HEK293T (cell line): ENCODE measurements around the gene MPHOSPH10.
A peak's percentile ranks its signal among the peaks of the same experiment; 100 is the strongest.
"Not testable (repeated sequence)": the region's sequence is repeated elsewhere in the genome, so short reads cannot be mapped to it uniquely, and the experiment has no call there.

Source experiments
- CTCF ChIA-PET: fragments of 350-600 bp; formaldehyde crosslinking; extraction: SDS; loops from one replicate; lab custom pipeline; 2021; ENCODE audit warnings: antibody characterized with exemption, inconsistent platforms; lab: Yijun Ruan, JAX
- POLR2A ChIA-PET: fragments of 350-600 bp; formaldehyde crosslinking; extraction: SDS; loops from one replicate; lab custom pipeline; 2020; ENCODE audit warnings: antibody characterized with exemption, inconsistent platforms; lab: Yijun Ruan, JAX
- DNase-seq: peaks from one replicate; pipeline ENCODE4 v3.0.0; 2012; ENCODE audit warnings: mixed read lengths; ENCODE audit errors: extremely low spot score
- ARNT ChIP-seq: fragments of 450-650 bp; IDR thresholded peaks from 2 replicates; pipeline ENCODE4 v1.6.1; 2017; ENCODE audit warnings: mild to moderate bottlenecking
- BHLHE40 ChIP-seq: fragments of 450-650 bp; IDR thresholded peaks from 2 replicates; pipeline ENCODE4 v1.6.1; 2016; ENCODE audit warnings: mild to moderate bottlenecking, moderate library complexity, borderline replicate concordance
- CTBP1 ChIP-seq: fragments of 450-650 bp; IDR thresholded peaks from 2 replicates; pipeline ENCODE4 v1.6.1; 2016; ENCODE audit warnings: borderline replicate concordance
- ELF4 ChIP-seq: fragments of 450-650 bp; IDR thresholded peaks from 2 replicates; pipeline ENCODE4 v1.6.1; 2017; ENCODE audit warnings: antibody characterized with exemption
- FOXA1 ChIP-seq: fragments of 450-650 bp; IDR thresholded peaks from 2 replicates; pipeline ENCODE4 v1.6.1; 2016; ENCODE audit warnings: mild to moderate bottlenecking
- HDGF ChIP-seq: fragments of 450-650 bp; IDR thresholded peaks from 2 replicates; pipeline ENCODE4 v1.6.1; 2017; ENCODE audit warnings: antibody characterized with exemption, borderline replicate concordance
- L3MBTL2 ChIP-seq: fragments of 450-650 bp; conservative IDR thresholded peaks from 2 replicates; pipeline ENCODE4 v1.6.1; 2016; ENCODE audit warnings: mild to moderate bottlenecking
- NFRKB ChIP-seq: fragments of 450-650 bp; IDR thresholded peaks from 2 replicates; pipeline ENCODE4 v1.6.1; 2016; ENCODE audit warnings: mild to moderate bottlenecking, moderate library complexity
- ZNF384 ChIP-seq: fragments of 450-650 bp; IDR thresholded peaks from 2 replicates; pipeline ENCODE4 v1.6.1; 2016
- TF ChIP-seq, protein P1 (sequence below): fragments of 450-650 bp; IDR thresholded peaks from 2 replicates; pipeline ENCODE4 v1.6.1; 2016

MPHOSPH10 gene, protein sequence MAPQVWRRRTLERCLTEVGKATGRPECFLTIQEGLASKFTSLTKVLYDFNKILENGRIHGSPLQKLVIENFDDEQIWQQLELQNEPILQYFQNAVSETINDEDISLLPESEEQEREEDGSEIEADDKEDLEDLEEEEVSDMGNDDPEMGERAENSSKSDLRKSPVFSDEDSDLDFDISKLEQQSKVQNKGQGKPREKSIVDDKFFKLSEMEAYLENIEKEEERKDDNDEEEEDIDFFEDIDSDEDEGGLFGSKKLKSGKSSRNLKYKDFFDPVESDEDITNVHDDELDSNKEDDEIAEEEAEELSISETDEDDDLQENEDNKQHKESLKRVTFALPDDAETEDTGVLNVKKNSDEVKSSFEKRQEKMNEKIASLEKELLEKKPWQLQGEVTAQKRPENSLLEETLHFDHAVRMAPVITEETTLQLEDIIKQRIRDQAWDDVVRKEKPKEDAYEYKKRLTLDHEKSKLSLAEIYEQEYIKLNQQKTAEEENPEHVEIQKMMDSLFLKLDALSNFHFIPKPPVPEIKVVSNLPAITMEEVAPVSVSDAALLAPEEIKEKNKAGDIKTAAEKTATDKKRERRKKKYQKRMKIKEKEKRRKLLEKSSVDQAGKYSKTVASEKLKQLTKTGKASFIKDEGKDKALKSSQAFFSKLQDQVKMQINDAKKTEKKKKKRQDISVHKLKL

DNA sequence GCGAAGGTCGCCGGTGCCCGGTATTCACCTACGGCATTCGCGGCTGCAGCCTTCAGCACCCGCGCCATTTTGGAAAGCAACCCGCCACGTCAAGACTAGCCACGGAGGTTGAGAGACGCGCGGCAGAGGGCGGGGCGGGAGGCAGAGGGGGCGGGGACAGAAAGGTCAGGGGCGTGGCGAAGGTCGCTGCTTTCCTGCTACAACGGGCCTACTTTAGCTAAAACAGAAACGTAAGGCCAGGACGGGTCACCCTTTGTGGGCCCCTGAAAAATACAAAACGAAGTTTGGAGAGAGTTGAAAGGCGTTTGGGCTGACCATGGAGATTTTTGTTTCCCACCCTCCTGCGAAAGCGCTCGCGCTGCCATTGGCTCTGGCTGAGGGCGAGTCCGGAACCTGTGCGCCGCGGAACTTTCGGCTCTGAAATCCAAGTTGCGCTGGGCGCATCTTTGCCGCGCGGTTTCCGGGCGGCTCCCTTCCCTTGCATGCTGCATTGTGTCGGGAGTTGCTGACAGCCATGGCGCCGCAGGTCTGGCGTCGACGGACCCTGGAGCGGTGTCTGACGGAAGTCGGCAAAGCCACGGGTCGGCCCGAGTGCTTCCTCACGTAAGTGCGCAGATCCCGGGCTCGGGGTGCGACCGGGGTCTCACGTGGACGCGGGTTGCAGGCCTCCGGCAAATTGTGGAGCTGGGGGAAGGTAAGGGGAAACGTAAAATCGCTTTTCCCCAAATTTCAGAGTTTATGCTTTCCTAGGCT, at the start of gene MPHOSPH10, which contains the start of gene MCEE:
Gene MPHOSPH10 (plus strand): TSS at position 483 of the 753 bp plus-strand sequence. CDS start 32 bp downstream, at position 515.
Gene MCEE (minus strand): TSS at position 78 of the 753 bp plus-strand sequence. CDS start 10 bp downstream, at position 68.
- ChIA-PET CTCF (interaction anchor here (1.0 to 1.1 kb wide), 2 partner anchors 26 to 29 kb away, joined by 3 to 5 read pairs; no protein-coding TSS in a partner anchor), POLR2A (interaction anchor here (0.6 to 2.2 kb wide), 8 partner anchors 14 to 129 kb away, joined by 3 to 17 read pairs (median 4); partner anchors contain the start of gene NAGK)
- peak; percentile 88 for DNase-seq
- no peak for TF ChIP-seq BHLHE40
- TF ChIP-seq HDGF: no peak
- TF ChIP-seq ZNF384: no peak
- peak; percentile 84 for TF ChIP-seq NFRKB
- TF ChIP-seq ELF4: peak; percentile 39; the same call in 1 of the 2 replicates
- peak; percentile 94 for TF ChIP-seq L3MBTL2
- TF ChIP-seq ARNT: no peak
- no peak for TF ChIP-seq FOXA1
- TF ChIP-seq CTBP1: peak; percentile 88
- TF ChIP-seq, protein P1, sequence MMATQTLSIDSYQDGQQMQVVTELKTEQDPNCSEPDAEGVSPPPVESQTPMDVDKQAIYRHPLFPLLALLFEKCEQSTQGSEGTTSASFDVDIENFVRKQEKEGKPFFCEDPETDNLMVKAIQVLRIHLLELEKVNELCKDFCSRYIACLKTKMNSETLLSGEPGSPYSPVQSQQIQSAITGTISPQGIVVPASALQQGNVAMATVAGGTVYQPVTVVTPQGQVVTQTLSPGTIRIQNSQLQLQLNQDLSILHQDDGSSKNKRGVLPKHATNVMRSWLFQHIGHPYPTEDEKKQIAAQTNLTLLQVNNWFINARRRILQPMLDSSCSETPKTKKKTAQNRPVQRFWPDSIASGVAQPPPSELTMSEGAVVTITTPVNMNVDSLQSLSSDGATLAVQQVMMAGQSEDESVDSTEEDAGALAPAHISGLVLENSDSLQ: peak; percentile 47; the same call in 1 of the 2 replicates

DNA sequence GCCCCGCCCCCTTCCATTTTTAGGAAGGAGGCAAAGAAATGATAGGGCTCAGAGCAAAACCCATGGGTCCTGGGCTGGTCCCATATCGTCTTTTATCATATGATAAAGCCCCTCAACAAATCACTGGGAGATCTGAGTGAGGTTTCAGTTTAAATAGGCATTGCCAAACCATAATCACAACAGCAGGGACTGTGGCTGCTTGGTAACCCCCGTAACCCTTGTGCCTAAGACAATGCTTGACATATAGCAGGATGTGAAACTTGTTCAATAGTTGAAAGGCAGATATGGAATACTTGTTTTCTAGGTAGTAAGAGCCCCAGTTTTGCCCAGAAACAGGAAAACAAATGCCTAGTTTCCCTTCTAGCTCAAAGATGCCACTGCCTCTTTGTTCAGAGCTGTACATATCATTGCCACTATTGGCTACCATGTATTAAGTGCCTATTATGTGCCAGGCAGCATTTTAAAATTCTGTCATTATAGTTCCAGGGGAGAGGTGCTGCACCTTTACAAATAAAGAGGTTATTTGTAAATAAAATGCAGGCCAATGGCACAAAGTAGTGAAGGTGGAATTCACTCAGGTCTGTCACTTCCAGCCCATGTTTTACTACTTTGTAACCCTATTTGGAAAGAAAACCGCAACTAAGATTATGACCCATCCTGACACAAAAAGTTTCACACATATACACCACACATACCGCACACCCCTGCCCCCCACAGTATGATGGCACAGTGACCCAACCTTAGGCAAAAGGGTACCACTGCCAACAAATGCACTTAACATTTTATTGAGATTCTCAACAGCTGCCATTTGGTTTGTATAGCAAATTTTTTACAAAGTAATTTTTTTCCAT, 47.8 kb upstream of the MPHOSPH10 start:
- ChIA-PET CTCF (interaction anchor here (0.5 to 1.6 kb wide), 2 partner anchors 13 to 19 kb away, joined by 3 to 4 read pairs; no protein-coding TSS in a partner anchor), POLR2A (no interaction called here)
- TF ChIP-seq NFRKB: no peak
- DNase-seq: no peak

DNA sequence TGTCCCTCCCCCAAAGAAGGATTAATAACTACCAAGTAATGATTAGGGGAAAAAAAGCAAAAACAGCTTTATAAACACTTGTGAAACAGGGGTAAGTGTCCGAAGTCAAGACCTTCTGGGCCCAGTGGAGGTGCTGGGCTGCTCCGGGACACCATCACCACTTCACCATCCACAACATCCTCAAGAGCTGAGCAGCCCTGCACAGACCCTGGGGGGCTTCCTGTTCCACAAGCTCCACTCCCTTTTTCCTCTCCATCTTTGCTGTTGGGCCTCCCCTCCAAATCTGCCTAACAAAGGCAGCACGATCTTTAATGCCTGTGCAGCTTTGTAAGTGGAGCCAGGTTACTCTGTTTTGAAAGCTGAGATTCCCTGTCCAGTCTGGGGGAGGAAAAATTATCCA, 47.1 kb upstream of the MPHOSPH10 start:
- POLR2A ChIA-PET: interaction anchor here (0.6 kb wide), 1 partner anchor 15 kb away, joined by 3 read pairs; the partner anchor contains the start of gene NAGK
- CTCF ChIA-PET, DNase-seq: not testable (repeated sequence)

DNA sequence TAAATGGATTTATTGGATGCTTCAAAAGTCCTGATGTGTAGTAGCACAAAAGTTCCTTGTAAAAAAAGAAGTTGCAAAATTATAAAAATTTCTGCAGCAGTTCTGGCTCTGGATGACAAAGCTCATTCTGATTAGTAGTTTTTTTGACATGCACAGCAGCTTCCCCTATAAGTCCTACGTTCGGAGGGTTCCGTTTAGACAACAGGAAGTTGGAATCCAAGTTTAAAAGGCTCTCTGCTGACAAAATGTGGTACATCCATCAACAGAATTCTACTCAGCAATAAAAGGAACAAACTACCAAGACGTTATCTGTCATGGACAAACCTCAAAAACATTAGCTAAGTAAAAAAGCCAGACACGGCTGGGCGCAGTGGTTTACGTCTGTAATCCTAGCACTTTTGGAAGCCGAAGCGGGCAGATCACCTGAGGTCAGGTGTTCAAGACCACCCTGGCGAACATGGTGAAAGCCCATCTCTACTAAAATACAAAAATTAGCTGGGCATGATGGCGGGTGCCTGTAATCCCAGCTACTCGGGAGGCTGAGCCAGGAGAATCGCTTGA, 46.6 kb upstream of the MPHOSPH10 start:
- CTCF ChIA-PET, DNase-seq: not testable (repeated sequence)
- POLR2A ChIA-PET: interaction anchor here (0.6 kb wide), 1 partner anchor 16 kb away, joined by 3 read pairs; the partner anchor contains the start of gene NAGK

DNA sequence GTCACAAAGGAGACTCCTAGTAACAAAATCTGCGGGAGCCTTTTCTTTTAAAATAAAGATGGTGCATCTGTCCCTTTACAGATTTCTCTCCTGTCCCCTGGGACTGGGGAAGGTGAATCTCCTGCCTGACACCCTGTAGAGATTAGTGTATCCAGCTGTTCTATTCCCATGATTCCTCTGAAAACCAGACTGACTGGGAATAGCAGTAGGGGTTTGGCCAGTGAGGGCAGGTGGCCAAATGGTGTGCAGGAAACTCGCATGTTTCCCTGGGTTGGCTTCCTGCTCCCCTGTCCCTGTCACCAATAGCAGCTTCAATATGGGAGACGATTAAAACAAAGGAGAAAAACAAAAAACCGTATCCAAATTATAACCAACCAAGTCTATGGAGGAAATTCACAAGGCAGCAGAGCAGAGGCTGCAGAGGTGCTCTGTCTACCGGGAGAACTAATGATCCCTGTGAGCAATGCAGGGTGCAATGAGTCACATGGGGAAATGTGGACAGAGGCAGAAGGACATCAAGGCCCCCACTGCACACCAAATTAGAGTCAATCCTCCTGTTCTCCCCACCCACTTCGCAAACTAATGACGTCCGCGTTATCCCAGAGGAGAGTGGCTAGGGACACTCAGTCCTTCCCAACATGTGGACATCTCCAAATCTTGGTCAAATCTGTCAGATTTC, 45.0 kb upstream of the MPHOSPH10 start:
- DNase-seq, POLR2A ChIA-PET, CTCF ChIA-PET: not testable (repeated sequence)

DNA sequence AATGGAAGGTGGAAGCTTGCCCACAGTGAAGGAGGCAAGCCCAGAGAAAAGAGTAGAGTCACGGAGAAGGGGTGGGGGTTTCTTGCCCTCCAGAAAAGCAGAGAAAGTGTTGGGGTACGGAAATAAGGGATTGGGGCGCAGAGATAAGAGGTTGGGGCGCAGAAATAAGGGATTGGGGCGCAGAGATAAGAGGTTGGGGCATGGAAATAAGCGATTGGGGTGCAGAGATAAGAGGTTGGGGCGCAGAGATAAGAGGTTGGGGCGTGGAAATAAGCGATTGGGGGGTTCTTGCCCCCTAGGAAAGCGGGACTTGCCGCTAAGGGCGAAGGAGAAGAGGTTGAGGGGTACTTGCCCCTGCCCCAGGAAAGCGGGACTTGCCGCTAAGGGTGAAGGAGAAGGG, 41.0 kb upstream of the MPHOSPH10 start:
- POLR2A ChIA-PET, DNase-seq, CTCF ChIA-PET: not testable (repeated sequence)

DNA sequence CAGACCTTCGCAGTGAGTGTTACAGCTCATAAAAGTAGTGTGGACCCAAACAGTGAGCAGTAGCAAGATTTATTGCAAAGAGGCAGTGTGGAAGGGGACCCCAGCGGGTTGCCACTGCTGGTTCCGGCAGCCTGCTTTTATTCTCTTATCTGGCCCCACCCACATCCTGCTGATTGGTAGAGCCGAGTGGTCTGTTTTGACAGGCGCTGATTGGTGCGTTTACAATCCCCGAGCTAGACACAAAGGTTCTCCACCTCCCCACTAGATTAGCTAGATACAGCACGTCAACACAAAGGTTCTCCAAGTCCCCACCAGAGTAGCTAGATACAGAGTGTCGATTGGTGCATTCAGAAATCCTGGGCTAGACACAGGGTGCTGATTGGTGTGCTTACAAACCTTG, 38.6 kb upstream of the MPHOSPH10 start:
- DNase-seq: not testable (repeated sequence)
- POLR2A ChIA-PET: interaction anchor here (1.5 kb wide), 1 partner anchor 24 kb away, joined by 6 read pairs; the partner anchor contains the start of gene NAGK
- CTCF ChIA-PET: interaction anchor here (1.2 kb wide), 2 partner anchors 9 to 22 kb away, joined by 4 to 5 read pairs; no protein-coding TSS in a partner anchor

DNA sequence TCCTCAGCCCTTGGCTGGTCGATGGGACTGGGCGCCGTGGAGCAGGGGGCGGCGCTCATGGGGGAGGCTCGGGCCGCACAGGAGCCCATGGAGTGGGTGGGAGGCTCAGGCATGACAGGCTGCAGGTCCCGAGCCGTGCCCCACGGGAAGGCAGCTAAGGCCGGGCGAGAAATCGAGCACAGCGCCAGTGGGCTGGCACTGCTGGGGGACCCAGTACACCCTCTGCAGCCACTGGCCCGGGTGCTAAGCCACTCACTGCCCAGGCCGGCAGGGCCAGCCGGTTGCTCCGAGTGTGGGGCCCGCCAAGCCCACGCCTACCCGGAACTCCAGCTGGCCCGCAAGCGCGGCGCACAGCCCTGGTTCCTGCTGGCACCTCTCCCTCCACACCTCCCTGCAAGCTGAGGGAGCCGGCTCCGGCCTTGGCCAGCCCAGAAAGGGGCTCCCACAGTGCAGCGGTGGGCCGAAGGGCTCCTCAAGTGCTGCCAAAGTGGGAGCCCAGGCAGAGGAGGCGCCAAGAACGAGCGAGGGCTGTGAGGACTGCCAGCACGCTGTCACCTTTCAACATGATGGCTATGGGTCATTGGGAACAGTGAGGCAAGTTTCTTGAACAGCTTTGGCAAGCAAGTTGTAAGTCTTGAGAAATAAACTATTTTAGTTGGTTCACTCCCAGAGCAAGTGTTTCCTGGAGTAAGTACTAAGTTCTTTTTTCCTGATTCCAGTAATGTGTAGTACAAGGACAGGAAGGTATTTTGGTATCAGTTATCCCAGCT, 37.8 kb upstream of the MPHOSPH10 start:
- DNase-seq, CTCF ChIA-PET, POLR2A ChIA-PET: not testable (repeated sequence)
